ENCODE data around the gene MPPE1.
"Not testable (repeated sequence)": the region's sequence is repeated elsewhere in the genome, so short reads cannot be mapped to it uniquely, and the experiment has no call there.

Gene MPPE1, protein sequence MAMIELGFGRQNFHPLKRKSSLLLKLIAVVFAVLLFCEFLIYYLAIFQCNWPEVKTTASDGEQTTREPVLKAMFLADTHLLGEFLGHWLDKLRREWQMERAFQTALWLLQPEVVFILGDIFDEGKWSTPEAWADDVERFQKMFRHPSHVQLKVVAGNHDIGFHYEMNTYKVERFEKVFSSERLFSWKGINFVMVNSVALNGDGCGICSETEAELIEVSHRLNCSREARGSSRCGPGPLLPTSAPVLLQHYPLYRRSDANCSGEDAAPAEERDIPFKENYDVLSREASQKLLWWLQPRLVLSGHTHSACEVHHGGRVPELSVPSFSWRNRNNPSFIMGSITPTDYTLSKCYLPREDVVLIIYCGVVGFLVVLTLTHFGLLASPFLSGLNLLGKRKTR

DNA sequence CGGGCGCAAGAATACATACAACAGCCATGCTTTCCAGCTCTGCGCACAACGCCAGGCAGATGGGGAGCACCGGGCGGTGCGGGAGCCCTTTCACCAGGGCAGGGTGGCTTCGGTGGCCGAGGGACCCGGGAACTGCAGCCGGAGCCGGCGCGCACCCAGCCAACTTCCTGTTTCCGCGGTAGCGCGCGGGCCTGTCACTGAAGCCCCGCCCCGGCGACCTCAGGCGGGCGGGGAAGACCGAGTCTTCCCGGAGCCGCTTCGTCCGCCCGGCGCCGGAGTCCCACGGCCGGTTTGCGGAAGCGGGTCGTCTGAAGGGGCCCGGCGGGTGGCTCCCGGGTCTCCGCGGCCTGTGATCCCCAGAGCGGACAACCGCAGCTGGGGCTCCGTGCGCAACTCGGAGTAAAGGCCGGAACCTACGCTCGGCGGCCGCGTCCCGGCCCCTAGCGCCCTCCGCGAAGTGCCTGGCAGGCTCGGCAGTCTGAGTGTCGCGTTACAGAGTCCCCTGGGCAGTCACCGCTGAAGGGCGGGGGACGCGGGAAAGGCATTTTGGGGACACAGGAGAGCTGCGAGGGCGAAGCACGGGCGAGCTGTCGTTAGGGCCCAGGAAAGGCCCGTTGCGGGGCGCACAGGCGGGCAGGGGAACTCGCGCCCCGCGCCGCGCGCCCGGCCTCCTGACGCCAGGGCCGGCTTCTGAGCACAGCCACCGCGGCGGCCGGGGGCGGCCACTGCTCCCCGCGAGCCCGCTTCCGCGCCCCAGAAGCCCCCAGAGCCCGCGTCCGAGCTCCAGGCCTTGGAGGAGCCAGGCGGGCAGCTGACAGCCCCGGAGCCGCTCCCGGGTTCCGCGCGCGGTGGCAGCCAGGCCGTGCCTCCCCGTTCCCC lies at the start of gene MPPE1:
Gene MPPE1 (minus strand): TSS at position 136 of the 879 bp plus-strand sequence. CDS start 11,053 bp downstream, outside the sequence.
- peak; percentile 98 for DNase-seq (ENCODE audit: low spot score)

GRCh38 chr18:11957636-11958035 lies 49.5 kb upstream of the MPPE1 start:
- no peak for DNase-seq (ENCODE audit: low spot score)

- DNase-seq (ENCODE audit: low spot score) = no peak
Observed at GRCh38 chr18:11956371-11957308, 48.5 kb upstream of the MPPE1 start.

GRCh38 chr18:11955239-11956029 lies 47.3 kb upstream of the MPPE1 start:
- DNase-seq (ENCODE audit: low spot score) = no peak

DNA sequence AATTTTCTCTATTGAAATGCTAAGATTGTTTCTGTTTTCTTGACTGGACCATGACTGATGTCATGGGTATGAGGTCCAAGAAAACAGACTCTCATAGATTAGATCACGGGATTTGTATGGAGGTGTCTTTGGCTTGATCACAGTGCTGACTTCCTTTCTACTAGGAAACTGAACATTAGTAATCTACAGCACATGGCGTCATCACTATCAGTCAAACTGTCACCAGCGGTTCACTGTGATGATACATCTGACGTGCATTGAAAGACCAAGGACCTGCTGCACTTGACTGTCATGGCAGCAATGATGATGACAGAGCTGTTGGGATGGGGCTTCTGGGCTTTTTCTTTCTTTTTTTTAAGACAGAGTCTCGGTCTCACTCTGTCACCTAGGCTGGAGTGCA lies 45.0 kb upstream of the MPPE1 start:
- DNase-seq (ENCODE audit: low spot score) = no peak

- DNase-seq (ENCODE audit: low spot score) = no peak
Observed at GRCh38 chr18:11951390-11951851, 43.3 kb upstream of the MPPE1 start.

GRCh38 chr18:11950824-11951223 lies 42.7 kb upstream of the MPPE1 start:
- no peak for DNase-seq (ENCODE audit: low spot score)

DNA sequence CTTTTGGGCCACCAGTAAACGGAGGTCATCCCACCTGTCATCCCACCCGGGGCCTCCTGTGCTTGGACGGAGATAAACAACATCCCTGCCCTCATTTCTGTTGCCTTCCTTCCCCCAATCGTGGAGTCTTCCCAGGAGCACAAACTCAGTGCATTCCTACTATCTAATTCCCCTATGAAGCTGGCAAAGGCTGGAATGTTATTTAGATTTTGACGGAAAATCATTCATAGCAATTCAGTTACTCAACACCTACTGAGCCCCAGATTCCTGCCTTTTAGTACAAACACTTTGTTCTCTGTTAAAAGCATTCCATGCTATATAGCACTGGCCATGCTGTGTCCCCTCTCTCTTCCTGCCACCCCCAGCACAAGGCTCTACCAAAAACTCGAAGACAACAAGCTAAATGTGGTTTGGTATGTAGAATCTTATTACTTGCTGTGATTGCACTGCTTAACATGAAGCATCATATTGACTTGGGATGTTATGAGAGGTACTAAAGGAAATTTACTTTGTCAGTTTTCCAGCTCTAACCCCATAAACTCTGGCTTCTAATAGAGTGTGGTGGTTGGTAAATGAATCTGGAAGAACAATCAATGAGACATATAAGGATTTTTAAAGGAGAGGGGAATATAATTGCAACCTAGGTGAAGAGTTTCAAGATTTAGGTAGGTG lies 40.9 kb upstream of the MPPE1 start:
- DNase-seq (ENCODE audit: low spot score) = no peak

- no peak for DNase-seq (ENCODE audit: low spot score)
Observed at GRCh38 chr18:11947214-11948191, 39.4 kb upstream of the MPPE1 start.

DNA sequence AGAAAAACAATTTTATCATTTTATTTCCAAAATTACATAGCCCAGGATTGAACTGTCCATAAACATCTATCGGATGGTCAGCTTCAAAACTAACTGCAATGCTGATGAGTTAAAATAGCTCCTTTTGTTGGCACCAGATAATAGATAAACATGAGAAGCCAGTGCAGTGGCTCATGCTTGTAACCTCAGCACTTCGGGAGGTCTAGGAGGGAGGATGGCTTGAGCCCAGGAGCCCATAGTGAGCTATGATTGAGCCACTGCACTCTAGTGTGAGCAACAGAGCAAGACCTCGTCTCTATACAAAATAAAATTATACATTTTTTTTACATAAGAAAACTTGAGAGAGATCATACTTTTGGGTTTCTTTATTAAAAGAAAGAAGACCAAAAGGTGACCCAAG lies 38.6 kb upstream of the MPPE1 start:
- DNase-seq (ENCODE audit: low spot score) = no peak

DNA sequence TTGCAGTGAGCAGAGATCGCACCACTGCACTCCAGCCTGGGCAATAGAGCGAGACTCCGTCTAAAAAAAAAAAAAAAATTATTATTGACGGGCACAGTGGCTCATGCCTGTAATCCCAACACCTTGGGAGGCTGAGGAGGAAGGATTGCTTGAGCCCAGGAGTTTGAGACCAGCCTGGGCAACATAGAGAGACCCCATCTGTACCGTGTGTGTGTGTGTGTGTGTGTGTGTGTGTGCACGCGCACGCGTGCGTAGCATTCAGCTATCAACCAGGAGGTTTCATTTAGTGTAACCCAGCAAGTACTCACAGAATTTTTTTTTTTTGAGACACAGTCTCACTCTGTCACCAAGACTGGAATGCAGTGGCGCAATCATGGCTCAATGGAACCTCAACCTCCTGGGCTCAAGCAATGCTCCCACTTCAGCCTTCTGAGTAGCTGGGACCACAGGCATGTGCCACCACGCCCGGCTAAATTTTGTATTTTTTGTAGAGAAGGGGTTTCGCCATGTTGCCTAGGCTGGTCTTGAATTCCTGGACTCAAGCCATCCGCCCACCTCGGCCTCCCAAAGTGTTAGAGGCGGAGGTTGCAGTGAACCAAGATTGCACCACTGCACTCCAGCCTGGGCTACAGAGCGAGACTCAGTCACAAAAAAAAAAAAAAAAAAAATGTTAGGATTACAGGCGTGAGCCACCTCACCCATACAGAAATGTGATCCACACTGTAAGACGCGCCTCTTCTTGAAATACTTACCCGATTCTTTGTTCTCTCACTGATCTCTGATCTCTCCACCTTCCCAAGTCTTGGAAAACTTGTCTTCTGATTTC lies 37.9 kb upstream of the MPPE1 start:
- DNase-seq (ENCODE audit: low spot score) = not testable (repeated sequence)

DNA sequence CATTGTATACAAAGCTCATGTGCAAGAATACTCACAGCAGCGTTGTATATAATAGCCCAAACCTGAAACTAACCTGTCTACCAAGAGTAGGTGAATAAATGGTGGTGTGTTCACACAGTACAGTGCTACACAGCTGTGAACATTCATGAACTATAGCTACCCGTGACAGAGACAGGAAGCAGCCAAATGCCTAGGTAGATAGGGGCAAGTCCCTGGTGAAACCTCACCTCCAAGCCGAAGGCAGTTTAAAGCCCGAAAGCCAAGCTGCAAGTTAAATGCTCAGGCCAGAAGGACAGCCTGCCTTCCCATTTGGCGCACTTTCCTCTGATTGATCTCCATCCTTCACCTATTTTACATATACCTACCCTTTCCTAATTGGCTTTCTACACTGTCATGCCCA lies 36.7 kb upstream of the MPPE1 start:
- DNase-seq (ENCODE audit: low spot score) = no peak

- no peak for DNase-seq (ENCODE audit: low spot score)
Observed at GRCh38 chr18:11944252-11944651, 36.1 kb upstream of the MPPE1 start.

DNA sequence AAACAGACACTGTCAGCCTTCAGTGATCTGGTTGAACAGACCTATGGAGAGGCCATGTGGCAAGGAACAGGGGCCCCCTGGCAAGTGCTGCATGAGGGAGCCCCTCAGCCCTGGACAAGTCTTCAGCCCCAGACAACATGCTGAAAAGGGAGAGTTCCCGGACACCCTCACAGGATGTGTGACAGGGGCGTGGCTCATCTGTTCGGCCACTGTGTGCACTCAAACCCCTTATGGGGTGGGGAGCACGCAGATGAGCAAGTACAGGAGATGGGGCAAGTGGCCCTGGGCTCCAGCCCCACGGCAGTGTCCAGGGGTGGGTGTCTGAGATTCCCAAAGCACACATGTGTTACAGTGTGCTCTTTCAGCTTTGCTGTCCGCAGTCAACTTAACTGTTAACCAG lies 35.4 kb upstream of the MPPE1 start:
- no peak for DNase-seq (ENCODE audit: low spot score)

- DNase-seq (ENCODE audit: low spot score) = no peak
Observed at GRCh38 chr18:11940956-11941355, 32.8 kb upstream of the MPPE1 start.

DNA sequence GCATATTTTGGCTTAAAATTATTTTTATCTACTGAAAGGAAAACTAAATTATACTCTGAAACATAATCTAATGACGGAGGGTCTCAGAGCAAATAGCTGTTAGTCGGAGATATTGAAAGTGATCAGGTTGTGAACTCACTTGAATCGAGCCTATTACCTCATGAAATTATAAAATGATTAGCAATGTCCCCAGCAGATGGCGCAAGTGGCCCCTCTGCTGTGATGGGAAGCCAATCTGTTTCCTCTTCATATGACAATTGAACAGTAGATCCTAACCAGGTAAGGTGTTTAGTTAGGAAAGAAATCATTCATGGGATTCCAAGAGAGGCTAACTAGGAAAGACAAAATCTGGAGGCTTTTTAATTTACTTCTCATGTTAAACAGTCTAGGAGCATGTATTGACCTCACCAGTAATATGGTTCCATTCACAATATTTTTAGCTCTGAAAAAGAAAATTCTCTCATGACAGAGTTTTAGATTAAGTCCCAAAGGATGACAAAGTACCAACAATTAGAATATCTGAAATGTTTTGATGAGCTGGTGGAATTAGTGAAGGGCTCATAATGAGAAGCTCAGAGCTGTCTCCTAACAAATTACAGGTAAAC lies 29.9 kb upstream of the MPPE1 start:
- peak; percentile 82 for DNase-seq (ENCODE audit: low spot score)

DNA sequence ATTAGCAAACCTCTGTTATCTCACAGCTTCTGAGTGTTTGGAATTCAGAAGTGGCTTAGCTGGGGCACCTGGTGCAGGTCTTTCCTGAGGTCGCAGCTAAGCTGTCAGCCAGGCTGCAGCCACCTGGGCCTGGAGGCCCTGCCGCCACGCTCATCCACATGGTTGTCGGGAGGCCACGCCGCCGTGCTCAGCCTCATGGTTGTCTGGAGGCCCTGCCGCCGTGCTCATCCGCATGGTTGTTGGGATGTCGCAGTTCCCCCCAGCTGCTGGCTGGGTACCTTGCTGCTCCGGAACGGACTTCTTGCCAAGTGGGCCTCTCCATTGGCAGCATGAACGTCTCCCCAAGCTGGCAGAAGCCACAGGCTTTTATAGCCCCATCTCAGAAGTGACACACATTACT lies 24.3 kb upstream of the MPPE1 start:
- no peak for DNase-seq (ENCODE audit: low spot score)

DNA sequence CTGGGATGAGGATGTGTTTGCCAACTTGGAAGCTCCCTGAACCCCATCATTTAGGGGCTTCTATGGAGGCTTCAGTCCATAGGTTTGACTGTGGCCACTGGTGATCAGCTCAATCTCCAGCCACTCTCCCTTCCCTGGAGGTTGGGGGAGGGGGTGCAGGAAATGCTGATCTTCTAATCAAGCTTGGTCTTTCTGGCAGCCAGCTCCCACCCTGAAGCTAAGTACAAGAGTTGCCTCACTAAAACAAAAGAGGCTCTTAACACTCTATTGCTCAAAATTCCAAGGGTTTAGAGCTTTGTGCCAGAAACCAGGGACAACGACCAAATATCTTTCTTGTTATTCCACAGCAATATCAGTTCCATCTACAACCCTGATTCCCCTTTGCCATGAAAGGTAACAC lies 19.4 kb upstream of the MPPE1 start:
- no peak for DNase-seq (ENCODE audit: low spot score)

All from D341Med (cell line).